HL-60/S4 (cell line): Measurements from ENCODE around the gene UROC1.
"Not testable (repeated sequence)": the region's sequence is repeated elsewhere in the genome, so short reads cannot be mapped to it uniquely, and the experiment has no call there.

ENCODE experiments used
- in situ Hi-C: fragments of 300-500 bp; cut with MboI; formaldehyde crosslinking; loops from 2 replicates; pipeline ENCODE4 v1.14.3; 2022; ENCODE audit warnings: low sequenced_read_pairs

UROC1 gene

DNA sequence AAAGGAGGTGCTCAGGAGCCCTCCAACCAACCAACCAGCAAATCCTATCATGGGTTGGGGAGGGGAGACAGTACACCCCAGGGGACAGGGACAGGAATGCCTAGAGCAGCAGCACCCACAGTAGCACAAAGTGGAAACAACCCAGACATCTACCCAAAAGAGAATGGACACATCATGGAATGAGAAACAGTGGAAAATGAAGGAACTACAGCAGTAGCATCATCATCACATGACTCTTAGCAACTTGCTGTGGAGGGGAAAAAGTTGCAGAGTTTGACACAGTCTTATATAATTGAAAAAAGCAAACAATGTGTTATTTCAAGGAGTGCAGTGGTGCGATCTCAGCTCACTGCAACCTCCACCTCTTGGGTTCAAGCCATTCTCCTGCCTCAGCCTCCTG is 30.1 kb upstream of the UROC1 start:
- in situ Hi-C loops: no loop called here

GRCh38 chr3:126546549-126547239 is 29.1 kb upstream of the UROC1 start:
- in situ Hi-C loops: no loop called here

DNA sequence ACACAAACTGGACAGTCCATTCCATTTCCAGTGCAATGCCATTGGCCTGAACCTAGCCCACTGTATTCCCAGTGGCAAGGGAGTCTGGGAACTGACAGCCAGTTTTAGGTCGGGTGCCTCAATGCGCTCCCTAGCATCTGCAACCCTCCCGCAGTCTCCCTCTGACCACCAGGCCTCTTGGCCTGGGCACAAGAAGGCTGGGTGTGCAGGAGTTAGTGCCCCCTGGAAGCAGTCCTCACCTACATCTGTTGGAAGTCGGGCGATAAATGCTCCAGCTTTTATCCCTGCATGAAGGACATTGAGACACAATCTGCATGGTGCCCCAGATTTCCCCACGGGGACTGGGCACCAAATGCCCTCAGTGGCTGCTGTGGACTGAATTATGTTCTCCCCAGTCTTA is 28.4 kb upstream of the UROC1 start:
- in situ Hi-C loops: no loop called here

DNA sequence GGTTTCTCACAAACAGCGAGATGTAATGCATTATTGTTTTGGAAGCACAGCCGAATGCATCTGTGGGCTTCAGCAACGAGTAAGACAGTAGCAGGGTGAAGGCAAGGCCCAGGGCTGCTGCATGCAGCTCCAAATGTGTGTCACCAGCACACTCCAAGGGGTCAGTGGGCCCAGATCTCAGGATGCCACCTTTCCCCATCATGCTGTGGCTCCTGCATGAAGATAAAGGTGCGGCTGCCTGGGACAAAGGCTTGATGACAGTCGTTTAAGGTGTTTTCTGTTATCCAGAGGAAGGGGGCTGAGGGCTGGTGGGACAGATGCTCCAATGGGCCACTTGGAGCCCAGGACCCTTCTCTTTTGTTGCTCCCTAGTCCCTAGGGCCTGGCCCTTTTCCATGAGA is 28.0 kb upstream of the UROC1 start:
- in situ Hi-C loops: no loop called here

- in situ Hi-C loops: no loop called here
Measured at GRCh38 chr3:126544596-126545281, 27.2 kb upstream of the UROC1 start.

- in situ Hi-C loops: no loop called here
Measured at GRCh38 chr3:126543457-126544061, 26.0 kb upstream of the UROC1 start.

GRCh38 chr3:126542340-126543241 is 25.0 kb upstream of the UROC1 start:
- in situ Hi-C loops: no loop called here

- in situ Hi-C loops: no loop called here
Measured at GRCh38 chr3:126541628-126542339, 24.2 kb upstream of the UROC1 start.

- in situ Hi-C loops: no loop called here
Measured at GRCh38 chr3:126540951-126541627, 23.5 kb upstream of the UROC1 start.

DNA sequence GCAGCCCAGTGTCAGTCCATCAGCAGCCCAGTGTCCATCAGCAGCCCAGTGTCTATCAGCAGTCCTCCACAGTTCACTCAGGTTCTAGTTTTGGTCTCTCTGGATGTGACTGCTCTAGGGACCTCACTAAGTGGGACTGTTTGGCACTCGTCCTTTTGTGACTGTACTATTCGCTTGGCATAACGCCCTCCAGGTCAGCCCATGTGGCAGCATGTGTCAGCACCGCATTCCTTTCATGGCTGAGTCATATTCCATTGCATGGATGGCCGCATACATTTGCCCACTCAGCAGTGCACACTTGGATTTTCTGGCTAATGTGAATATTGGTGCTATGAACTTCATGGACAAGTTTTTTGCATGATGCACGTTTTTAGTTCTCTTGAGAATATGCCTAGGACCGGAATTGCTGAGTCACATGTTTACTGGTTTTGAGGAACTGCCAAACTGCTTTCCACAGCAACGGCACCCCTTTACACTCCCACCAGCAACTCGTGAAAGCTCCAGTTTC is 22.8 kb upstream of the UROC1 start:
- in situ Hi-C loops: no loop called here

GRCh38 chr3:126539558-126540250 is 22.1 kb upstream of the UROC1 start:
- in situ Hi-C loops: no loop called here

DNA sequence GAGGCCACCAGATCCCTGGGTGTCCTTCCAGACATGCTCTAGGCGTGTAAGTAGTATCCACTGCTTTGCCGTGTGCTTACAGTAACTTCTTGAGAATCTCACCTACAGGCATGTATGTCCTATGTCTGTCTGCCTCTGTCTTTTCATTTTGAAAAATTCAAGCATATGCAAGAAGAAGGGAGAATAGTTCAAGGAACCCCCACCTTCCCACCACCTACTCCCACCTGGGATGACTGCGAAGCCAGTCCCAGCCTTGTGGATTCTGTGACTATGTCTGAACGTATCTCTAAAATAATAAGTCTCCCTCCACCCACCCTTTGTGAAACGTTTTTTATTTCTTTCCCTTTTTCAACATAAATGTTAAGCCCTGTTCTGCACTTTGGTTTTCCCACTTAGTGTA is 21.4 kb upstream of the UROC1 start:
- in situ Hi-C loops: no loop called here

- in situ Hi-C loops: no loop called here
Measured at GRCh38 chr3:126538316-126538715, 20.7 kb upstream of the UROC1 start.

DNA sequence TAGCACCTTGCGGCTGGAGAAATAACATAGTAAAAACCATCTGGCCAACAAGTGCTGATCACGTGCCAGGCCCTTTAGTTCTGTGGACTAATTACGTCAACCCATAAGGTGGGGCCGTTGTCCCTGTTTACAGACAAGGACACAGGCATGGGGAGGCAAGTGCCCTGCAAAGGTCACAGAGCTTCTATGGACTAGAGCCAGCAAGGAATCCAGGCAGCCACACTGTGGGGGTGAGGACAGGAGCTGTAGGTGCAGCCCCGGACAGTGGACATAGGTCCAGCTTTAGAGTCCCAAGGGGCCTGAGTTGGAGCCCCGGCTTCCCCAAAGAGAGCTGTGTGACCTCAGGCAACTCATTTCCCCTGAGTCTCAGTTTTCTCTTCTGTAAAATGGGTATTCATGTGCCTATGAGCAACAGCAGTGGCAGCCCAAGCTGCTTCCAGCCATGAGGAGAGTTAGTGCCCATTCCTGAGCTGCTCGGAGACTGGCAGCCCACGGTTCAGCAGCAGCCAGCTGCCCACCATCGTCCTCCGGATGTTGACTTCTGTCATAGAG is 20.2 kb upstream of the UROC1 start:
- in situ Hi-C loops: no loop called here

DNA sequence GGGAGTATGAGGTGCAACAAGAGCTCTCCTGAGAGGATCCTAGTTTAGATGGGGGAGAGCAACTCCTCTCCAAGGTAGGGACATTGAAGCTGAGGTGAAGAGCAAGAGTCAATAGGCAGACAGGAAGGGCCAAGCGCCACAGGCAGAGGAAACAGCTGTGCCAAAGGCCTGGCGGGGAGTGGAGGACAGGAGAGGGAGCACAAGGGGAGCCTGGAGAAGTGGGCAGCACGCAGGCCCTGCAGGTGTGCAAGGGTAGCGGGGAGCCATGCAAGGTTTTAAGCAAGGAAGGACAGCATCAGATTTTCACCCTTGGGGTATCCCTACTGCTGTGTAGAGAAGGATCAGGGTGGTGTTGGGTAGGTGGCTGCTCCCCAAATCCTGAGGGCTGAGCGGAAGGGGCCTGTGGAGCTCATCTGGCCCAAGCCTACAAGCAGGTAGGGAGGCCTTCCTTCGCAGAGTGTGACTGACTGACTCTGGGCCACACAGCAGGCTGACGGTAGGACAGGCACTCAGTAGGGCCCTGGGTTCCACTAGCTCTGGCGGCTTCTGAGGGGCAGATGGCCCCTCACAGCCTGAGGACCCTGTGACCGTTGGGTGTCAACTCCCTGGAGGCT is 19.6 kb upstream of the UROC1 start:
- in situ Hi-C loops: no loop called here

DNA sequence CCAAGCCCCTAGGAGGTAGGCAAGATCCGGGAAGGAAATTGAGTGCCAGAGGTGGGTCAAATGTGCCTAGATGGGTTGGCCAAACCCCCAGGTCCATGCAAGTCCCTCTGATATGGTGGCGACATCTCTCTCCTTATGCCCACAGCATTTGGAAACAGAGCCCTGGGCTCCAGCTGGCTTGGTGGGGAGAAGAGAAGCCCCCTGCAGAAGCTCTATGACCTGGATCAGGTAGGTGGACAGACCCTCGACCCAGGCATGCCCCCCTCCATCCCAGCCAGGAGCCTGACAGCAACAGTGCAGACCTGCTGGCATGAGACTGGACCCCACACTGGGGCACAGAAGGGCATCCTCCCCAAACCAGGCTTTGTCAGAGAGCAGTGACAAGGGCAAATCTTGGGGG is 18.6 kb upstream of the UROC1 start:
- in situ Hi-C loops: no loop called here

DNA sequence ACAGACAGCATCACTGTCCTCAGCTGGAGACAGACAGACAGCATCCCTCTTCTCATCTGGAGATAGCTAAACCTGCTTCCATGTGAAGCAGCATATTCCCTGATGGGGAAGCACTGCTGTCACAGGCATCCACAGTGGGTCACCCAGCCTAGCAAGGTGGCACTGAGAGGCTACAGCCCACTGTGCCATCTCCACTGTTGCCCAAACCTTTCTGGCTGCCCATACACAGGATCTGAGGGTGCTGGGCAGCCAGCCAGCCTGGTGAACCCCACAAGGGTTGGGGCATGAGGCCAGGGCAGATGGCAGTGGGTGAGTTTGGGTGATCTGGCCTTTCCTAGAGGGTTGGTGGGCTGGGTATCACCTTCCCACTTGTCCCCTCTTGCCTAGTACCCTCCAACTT is 18.1 kb upstream of the UROC1 start:
- in situ Hi-C loops: no loop called here

DNA sequence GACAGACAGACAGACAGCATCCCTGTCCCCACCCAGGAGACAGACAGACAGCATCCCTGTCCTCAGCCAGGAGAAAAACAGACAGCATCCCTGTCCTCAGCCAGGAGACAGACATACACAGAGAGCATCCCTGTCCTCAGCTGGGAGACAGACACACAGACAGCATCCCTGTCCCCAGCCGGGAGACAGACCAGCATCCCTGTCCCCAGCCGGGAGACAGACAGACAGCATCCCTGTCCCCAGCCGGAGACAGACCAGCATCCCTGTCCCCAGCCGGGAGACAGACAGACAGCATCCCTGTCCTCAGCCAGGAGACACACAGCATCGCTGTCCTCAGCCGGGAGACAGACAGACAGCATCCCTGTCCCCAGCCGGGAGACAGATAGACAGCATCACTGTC is 17.1 kb upstream of the UROC1 start:
- in situ Hi-C loops: not testable (repeated sequence)

DNA sequence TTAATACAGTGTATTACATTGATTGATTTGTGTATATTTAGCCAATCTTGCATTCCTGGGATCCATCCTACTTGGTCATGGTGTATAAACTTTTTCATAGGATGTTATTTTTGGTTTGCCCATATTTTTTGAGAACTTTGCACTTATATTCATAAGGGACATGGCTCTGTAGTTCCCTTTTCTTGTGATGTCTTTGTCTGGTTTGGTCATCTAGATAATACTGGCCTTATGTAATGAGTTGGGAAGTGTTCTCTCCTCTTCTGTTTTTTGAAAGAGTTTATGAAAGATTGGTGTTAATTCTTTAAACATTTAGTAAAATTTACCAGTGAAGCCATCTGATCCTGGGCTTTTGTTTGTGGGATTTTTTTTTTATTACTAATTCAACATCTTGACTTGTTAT is 15.9 kb upstream of the UROC1 start:
- in situ Hi-C loops: no loop called here
